ENCODE data around the gene NMRAL1.

NMRAL1 gene

DNA sequence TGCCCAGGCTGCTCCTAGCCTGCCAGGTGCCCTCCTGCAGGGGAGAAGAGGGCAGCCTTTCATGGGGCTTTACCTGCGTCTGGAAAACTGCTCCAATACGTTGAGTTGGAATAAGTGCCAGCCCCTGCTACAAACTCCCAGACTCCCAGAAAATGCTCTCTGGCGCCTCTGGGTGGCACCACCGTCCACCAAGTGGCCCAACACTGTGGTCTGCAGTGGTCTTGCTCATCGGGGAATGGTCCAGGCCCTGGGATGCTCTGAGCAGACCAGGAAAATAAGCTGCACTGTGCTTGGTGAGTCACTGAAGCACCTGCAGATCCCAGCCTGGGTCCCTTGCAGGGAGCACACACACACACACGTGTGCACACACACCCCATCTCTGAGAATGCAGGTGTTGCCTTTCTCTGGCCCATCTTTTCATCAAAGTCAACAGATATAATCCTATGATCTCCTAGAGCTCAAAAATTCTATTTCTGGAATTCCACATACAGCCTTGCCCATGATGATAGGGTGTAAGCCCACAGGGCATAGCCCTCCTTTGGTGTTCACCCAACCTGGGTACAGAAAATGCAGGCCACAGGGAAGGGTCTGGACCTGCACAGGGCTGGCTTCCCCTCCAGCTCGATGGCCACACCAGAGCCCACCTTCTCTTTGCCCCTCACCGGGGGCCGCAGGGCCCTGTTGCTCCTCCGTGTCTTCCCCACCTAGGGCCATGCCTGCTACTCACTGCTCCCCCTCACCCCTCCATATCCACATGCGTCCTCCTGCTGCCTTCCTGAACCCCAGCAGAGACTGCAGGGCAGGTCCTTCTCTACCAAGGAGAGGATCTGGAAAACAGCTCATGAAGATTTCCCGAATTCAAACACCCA, 43.6 kb upstream of the NMRAL1 start:
- Mint-ChIP-seq H3K9me3 (no peaks in the 10 kb centered on the region), H3K4me1 (peaks cover 19% of the 10 kb centered on the region), H3K27ac (peak overlapping the region; percentile 32), H3K4me3 (no peak overlapping the region), H3K27me3 (ENCODE audit: low read depth, poor library complexity) (peaks cover 2% of the 10 kb centered on the region), H3K36me3 (ENCODE audit: low read depth) (no peaks in the 10 kb centered on the region)
- peak; percentile 66 for DNase-seq
- TF ChIP-seq, protein P1, sequence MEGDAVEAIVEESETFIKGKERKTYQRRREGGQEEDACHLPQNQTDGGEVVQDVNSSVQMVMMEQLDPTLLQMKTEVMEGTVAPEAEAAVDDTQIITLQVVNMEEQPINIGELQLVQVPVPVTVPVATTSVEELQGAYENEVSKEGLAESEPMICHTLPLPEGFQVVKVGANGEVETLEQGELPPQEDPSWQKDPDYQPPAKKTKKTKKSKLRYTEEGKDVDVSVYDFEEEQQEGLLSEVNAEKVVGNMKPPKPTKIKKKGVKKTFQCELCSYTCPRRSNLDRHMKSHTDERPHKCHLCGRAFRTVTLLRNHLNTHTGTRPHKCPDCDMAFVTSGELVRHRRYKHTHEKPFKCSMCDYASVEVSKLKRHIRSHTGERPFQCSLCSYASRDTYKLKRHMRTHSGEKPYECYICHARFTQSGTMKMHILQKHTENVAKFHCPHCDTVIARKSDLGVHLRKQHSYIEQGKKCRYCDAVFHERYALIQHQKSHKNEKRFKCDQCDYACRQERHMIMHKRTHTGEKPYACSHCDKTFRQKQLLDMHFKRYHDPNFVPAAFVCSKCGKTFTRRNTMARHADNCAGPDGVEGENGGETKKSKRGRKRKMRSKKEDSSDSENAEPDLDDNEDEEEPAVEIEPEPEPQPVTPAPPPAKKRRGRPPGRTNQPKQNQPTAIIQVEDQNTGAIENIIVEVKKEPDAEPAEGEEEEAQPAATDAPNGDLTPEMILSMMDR (IDR thresholded peaks at IDR 0.05) = peak; percentile 79

DNA sequence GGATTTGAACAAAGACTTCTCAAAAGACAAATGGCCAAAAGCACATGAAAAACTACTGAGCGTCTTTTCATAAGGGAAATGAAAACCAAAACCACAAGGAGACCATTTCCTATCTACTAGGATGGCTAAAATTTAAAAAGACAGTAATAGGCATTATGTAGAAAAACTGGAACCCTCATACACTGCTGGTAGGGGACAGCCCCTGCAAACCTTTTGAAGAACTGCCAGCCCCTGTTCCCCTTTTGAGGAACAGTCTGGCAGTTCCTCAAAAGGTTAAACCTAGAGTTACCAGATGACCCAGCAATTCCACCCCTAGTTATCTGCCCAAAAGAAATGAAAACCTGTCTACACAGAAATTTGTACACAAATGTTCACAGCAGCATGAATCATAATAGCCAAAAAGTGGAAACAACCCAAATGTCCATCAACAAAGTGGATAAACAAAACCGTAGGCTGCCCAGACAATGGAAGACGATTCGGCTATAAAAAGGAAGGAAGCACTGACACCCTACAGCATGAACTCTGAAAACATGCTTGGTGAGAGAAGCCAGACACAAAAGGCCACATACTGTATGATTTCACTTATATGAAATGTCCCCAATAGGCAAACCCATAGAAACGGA, 41.3 kb upstream of the NMRAL1 start:
- no peaks in the 10 kb centered on the region for H3K36me3 Mint-ChIP-seq (ENCODE audit: low read depth)
- no peak overlapping the region for H3K4me3 Mint-ChIP-seq
- H3K9me3 Mint-ChIP-seq = no peaks in the 10 kb centered on the region
- no peaks in the 10 kb centered on the region for H3K4me1 Mint-ChIP-seq
- DNase-seq = no peak
- H3K27me3 Mint-ChIP-seq (ENCODE audit: low read depth, poor library complexity) = peaks cover 2% of the 10 kb centered on the region
- no peak overlapping the region for H3K27ac Mint-ChIP-seq
- TF ChIP-seq, protein P1 (IDR thresholded peaks at IDR 0.05) = no peak

DNA sequence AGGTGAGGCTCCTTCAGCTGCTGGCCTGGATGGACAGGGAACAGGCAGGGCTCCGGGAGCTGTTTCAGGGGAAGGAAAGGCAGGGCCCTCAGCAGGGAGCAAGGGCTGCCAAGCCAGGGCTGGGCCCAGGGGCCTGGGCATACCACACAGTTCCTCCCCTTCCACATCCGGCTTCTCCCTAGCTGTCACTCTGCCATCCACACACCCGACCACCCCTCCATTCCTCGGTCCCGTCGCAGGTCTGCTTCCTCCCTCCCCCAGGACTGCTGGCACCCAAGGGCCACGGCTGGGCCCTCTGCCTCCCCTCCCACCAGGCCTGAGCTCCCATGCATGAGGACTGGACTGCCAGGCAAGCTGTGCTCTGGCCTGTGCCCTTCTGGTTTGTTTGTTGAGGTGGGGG, 40.2 kb upstream of the NMRAL1 start:
- H3K27me3 Mint-ChIP-seq (ENCODE audit: low read depth, poor library complexity) = peaks cover 2% of the 10 kb centered on the region
- TF ChIP-seq, protein P1 (IDR thresholded peaks at IDR 0.05) = no peak
- no peak overlapping the region for H3K4me3 Mint-ChIP-seq
- H3K27ac Mint-ChIP-seq = peak overlapping the region; percentile 29
- no peaks in the 10 kb centered on the region for H3K4me1 Mint-ChIP-seq
- no peaks in the 10 kb centered on the region for H3K9me3 Mint-ChIP-seq
- DNase-seq = no peak
- no peaks in the 10 kb centered on the region for H3K36me3 Mint-ChIP-seq (ENCODE audit: low read depth)

DNA sequence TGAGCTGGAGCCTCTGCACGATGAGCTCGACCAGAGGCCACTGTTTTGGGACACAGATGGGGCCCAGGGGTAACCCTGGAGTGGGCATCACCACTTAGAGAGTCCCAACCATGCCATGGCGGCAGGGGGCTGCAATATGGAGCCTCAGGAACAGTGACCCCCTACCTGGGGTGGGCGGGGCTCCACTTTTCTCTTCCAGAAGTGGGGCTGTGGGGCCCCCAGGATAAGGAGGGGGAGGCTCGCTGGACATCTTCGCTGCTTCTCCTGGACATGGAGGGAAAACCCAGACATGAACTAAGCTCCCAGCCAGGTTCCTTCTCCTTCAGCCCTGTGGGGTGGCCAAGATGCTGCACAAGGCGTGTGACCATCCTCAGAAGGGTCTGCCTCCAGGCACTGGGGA, 39.5 kb upstream of the NMRAL1 start:
- DNase-seq = no peak
- Mint-ChIP-seq H3K27ac (no peak overlapping the region), H3K36me3 (ENCODE audit: low read depth) (no peaks in the 10 kb centered on the region), H3K4me3 (no peak overlapping the region), H3K9me3 (no peaks in the 10 kb centered on the region), H3K27me3 (ENCODE audit: low read depth, poor library complexity) (peaks cover 2% of the 10 kb centered on the region), H3K4me1 (no peaks in the 10 kb centered on the region)
- TF ChIP-seq, protein P1 (IDR thresholded peaks at IDR 0.05) = no peak

DNA sequence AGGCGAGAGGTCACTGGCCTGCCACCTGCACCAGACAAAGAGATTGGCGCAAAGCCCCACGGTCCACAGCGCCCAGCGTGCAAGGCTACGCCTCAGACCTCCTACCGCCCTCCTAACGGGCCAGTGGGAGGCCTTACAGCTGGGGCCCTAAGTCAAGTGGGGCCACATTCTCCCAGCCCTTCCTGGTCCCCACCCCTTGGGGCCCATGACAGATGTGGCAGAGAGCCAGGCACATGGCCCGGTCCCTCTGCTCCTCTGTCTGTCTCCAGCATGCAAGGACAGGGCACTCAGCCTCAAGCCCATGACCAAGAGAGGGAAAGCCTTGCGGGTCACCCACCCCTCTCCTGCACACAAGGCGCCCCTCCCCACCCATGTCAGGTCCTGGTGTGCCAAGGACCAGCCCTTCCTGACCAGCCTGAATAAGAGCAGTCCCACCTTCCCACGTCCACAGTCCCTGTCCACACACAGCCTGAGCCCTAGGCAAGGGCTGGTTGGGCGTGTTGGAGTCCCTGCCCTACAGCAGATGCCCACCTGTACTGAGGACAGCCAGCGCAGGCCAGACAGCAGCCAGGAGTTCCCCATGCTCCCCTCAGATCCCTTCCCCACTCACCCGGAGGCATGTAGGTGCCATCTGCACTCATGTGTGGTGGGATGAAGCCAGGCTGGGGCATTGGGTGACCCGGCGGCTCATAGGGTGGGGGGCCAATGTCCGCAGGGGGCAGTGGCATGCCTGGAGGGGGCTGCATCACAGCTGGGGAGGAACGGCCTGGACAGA, 38.8 kb upstream of the NMRAL1 start:
- no peaks in the 10 kb centered on the region for H3K4me1 Mint-ChIP-seq
- H3K27me3 Mint-ChIP-seq (ENCODE audit: low read depth, poor library complexity) = peaks cover 2% of the 10 kb centered on the region
- no peak for DNase-seq
- H3K36me3 Mint-ChIP-seq (ENCODE audit: low read depth) = no peaks in the 10 kb centered on the region
- TF ChIP-seq, protein P1 (IDR thresholded peaks at IDR 0.05) = no peak
- no peaks in the 10 kb centered on the region for H3K9me3 Mint-ChIP-seq
- no peak overlapping the region for H3K4me3 Mint-ChIP-seq
- H3K27ac Mint-ChIP-seq = no peak overlapping the region
